GM21576 (cell line): ENCODE data around the gene FOXA1.
A peak's percentile ranks its signal among the peaks of the same experiment; 100 is the strongest.

Experiments
- ATAC-seq: cut with Tn5 transposase; IDR thresholded peaks from one replicate; pipeline ENCODE4 v1.9.1; 2021; ENCODE audit warnings: mild to moderate bottlenecking, moderate library complexity; ENCODE audit not compliant: unreplicated experiment

Gene FOXA1

DNA sequence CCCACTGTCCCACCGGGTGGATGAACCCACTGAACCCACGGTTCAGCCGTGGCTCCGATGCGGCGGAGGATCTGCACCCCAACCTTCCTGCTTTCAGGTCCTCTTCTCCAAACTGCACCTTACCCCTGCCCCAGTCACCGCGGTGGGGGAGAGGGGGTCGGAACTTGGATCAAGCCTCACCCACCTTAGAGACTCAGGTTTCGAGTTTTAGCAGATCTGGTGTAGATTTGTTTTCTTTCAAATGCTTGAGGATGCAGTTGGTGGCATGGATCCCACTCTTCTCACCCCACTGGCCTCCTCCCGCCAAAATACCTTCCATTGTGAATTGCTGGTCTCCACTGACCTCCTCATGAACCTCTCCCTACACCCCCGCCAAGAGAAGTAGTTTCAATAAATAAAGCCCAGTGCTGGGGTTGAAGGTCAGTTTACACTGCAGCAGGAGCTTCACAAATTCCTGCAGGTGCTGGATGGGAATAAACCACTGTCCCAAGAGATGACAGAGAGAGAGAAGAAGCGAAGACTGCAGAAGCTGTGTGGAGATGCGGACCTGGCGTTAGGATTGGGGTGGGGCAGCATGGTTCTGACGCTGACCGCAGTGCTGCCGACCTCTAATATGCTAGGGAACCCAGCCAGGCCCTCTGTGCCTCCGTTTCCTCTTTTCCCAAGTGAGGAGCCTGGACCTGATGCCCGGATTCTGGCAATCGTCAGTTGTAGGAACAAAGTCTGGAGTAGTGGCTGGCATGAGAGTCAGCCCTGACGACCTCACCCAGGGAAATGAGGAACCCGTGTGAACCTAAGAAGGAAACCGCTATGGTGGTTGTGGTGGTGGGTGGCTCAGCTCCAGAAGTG is 7.8 kb upstream of the FOXA1 start:
- no peak for ATAC-seq

DNA sequence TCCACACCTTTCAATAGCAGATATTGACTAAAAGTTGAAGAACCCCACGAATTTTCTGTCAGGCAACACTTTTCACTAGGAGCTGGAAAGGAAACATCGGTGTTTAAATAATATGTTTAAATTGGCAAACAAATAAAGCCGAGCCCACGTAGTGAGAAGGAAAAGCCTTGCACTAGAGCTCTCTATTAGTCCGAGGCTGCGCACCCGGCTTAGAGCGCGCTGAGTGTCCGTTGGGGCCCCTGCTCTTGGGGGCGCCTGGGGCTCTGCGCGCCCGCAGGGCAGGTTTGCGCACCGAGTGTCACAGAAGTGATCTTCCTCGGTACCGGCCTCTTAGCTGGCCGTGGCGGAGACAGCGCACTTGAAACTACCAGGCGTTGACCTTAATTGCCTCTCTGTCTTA is 6.8 kb upstream of the FOXA1 start:
- ATAC-seq, result no peak

DNA sequence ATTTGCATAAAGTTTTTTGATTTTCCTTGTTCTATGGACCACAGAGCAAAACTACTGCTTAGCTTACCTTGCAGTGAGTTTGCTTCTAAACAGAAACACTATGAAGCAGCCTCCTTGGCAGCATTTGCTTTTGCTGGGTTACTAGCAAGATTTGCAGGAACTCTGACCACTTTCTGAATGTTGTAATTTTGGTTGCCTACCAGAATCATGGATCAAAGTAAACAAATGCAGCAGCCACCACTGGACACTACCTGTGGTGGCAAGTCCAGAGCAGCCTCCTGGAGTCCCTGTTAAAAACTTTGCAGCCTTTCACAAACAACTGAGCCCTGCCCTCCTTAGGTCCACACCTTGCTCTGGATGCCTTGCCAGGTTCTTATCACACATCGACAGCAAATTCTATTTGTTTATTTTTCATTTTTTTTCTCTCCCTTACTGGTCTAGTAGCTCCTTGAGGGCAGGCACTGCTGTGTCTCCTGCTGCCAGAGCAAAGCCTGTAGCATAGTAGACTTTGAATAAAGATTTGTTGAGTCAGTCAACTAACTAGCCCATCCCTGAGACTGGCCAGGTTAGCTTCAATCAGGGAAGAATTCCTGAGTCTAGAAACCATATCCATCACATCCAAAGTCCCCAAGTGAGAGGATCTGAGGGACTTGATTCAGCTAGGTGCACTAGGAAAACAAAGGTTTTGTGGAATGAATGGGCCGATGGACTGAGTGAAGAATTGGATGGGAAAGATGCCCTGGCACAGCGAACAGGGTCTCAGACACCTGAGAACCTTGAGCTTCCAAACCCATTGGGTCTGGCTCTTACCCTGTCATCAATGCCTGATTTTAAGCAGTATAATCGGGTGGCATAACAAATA is 6.1 kb upstream of the FOXA1 start:
- ATAC-seq, result no peak

DNA sequence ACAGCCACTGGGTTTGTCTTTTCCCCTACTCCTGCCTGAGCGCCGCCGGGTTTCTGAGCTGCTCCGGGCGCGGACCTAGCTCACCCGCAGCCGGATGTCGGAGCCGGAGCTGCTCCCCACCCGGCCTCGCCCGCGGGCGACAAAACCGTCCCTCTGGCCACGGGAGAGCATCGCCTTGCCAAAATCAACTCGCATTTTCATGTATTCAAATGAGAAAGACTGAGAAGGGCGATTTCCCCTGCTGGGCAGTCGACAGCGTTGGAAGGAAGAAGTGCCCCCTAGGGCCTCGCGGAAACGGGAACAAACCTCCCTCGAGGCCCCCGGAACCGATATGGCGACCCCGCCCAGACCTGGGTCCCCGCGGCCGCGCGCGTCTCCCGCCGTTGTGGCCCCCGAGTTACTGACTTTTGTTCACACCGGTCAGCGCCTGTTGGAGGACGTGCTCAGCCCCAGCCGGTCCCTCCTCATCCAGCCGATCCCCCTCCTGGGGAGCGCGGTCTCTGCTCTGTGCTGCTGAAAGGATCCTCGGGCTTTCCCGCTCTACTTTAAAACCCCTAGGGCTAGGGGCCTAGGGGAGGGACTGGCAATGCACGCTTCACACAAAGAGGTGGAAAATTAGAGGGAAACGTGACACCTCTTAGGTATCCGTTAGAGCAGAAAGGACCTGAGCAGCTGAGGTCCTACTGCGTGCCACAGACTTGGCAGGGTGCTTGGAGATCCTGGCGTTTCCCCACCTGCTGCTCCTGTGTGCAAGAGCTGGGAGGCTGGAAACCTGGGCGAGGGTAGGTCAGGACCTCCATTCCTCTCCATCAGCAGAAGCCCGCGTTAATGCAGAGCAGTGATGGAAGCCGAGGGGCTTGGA is 4.7 kb upstream of the FOXA1 start:
- no peak for ATAC-seq

DNA sequence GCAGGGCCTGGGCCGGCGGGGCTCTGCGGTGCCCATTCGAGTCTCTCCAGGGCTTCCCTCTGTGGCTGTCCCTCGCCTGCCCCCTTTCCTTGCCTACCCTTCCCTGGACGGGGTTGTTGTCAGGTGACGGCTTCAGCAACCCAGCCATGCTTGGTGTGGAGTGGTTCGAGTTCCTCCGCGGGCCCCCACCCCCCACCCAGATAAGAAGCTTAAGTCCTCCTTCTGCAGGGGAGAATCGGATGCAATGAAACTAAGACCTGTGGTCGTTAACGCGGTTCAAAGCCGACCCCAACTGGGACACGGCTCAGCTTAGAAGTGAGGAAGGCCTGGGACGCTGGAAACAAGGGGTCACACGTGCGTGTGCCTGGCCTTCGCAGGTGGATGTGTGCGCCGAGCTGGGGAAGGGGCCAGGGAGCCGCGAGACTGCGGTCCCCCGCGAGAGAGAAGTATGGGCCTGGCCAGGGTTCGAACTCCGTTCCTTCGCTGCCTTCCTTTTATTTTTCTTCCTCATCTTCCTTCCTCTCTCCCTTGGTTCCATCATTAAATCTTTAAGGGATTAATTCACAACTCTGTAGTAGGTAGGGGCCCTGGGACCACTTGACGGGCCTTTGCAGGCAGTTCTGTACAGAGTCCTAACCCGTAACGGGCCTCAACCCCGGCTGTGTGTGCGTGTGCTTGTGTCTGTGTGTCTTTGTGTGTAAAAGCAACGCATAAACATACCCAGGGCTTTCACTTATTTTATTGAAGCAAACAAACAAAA is 3.9 kb upstream of the FOXA1 start:
- ATAC-seq, result no peak

DNA sequence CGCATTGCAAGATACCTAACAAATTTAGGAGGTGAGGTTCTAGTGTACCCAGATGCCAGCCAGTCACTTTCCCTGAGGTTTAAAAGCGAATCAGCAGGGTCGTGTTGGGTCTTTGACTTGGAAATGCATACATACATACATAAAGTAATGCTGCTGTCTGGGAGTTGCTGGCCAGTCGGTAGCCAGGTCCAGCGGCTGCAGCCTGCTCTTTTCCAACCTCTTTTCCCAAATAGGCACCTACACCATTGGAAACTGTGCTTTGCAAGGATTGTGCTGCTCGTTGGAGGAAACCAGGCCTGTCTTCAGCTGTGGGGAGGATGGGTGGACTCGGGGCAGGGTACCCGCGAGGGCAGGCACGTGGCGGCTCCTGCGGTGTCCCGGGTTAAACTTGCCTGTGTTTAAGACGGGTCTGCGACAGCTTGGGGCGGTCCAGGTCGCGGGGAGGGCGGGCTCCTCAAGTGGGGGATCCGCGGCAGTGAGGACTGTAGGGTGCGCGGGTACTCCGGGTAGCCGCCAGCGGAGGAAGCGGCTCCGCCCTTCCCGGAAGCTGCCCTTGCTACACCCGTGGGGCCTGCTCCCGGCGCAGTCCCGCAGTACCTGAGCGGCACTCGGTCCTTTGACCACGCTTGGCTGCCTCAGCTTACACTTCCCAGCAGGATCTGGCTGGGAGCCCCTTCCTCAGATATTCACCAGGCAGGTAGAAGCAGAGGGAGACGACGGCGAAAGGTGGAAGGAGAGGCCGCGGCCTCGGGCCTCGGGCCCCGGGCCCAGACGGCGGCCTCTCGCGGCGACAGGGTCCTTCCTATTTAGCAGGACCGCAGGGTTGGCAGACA is 3.1 kb upstream of the FOXA1 start:
- ATAC-seq, result no peak

DNA sequence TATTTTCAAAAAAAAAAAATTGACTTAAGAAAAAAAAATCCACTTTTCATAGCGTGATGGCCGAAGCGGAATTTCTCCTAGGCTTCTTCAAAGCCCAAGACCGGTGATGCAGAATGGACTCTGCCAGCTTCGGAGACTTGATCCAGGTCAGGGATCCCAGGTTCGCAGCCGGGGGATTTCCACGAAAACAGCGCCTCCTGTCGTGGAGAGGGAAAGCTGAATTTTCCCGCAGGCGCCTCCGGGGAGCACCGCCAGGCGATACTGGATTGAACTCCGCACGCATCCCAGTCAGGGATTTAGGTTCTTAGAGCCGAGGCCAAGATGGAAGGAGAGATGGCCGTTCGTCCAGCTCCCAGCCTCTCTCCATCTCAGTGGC is 2.5 kb upstream of the FOXA1 start:
- ATAC-seq, result no peak

DNA sequence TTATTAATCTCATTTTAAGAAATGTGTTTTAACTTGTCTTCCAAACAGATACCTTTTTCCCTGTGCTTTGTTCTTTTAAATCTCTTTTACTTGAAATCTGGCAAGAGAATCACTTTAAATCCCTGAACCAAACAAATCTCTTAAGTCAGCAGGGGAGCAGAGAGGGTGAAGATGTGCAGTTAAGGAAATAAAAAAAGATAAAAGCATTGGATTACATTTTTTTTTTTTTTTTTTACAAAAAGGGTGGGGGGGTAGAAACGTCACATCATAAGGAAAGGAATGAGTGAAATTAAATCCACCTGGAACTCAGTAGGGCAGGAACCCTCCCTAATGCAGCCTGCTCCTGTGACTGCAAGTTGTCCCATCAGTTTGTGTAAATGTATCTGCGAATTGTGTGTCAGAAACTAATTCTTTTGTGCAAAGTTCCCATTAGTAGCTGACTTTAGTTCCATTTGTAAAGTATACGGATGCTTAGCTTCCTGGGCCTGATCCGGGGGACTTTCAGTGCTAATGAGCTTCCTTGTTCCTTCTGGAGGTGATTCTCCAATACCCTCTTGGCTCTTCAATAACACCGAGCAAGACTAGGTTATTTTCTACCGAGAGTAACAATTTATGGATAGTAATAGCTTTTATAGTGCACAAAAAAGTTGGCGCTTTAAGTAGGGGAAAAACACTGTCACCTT is 1.9 kb upstream of the FOXA1 start:
- ATAC-seq, result no peak

DNA sequence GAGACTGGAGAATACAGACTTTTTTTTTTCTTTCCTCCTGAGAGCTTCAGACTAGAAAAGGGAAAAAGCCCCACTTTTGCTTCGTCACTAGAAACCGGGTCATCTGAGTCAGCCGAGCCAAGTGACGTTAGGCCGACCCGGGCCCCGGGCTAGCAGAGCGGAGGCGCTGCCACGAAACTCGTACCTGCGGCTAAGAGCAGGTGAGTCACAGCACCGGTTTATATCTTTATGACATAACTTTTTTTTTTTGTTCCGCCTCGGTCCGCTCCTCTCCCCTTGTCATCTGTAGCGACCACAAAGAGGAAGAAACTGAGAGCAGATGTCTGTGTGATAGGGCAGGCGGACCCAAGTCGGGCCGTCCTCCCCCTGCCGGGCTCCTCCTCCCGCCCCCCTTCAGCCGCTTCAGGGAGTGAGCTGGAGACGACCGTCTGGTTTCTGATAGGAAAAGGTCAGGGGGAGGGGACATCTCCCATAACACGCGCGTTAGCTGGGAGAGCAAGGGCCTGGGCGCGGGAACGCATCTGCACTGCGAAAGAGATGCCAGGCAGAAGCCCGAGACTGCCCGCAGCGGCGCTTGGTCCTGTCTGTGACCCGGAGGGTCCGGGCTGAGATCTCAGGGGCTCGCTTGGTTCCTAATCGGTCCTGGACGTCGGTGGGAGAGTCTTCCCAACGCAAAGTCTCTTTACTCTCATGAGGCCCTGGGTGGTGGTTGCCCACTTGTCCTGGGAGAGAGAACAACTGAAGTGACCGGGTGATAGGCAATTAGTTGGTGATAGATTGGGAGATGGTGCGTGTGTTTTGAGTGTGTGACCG is 966 bp upstream of the FOXA1 start:
- ATAC-seq, result peak; percentile 52

DNA sequence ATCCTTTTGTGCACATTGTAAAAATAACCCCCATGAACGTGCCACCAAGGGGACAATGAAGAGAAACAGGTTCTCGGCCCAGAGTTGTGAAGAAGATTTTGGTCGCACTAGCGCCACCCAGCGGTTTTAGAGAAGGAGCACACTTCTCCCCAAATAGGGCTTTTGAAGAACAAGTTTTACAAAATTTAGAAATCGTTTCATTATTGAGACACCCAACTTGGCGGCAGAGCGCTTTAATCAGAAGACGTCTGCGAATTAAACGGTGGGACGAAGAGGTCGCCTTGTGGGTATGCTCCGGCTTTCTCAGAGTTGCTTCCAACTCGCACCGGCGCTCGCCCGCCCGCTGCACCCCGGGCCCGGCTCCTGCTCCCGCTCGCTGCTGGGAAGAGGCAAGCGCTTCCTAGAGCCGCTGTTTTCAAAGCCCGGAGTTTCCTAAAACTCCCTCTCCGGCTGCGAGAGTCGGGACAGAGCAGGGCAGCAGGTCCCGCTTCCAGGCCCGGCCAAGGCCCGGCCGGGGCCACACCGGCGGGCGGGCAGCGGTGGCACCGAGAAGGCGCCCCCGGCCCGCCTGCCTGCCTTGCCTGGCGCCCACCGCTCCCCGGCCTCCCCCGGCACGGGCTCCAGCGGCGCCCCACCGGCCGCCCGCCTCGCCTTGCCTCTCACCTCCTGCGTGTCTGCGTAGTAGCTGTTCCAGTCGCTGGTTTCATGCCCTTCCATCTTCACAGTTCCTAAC is 645 bp downstream of the FOXA1 start:
- ATAC-seq, result no peak

DNA sequence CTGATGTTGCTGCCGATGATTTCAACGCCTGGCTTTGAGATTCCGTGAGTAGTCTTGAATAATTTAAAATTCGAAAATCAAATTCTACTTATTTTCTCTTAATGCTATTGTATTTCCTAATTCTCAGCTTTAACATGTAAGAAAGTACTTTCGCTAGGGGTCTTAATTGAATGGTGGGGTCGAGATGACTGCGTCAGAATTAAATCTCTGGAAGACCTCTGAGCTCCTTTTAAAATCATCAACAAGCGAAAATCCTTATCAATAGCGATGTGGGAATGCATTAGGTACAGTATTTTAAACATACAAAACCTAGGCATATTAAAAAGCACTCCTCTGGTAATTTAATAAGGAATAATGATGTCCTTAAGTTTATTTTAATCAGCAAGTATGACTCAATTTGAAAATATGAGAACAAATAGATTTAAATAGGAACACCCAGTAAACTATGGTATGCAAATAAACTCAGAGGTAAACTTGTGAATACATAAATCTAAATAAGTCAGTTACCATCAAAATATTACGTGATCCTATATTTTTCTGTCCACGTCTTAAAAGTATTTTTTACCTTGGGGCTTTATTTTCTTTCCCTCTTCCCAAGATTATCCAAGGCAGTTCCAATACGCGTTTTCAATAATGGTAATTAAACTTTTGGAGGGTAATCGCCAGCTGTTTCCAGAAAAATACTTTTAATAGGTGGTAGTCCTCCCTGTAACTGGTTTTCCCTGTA is 1.4 kb downstream of the FOXA1 start:
- no peak for ATAC-seq

DNA sequence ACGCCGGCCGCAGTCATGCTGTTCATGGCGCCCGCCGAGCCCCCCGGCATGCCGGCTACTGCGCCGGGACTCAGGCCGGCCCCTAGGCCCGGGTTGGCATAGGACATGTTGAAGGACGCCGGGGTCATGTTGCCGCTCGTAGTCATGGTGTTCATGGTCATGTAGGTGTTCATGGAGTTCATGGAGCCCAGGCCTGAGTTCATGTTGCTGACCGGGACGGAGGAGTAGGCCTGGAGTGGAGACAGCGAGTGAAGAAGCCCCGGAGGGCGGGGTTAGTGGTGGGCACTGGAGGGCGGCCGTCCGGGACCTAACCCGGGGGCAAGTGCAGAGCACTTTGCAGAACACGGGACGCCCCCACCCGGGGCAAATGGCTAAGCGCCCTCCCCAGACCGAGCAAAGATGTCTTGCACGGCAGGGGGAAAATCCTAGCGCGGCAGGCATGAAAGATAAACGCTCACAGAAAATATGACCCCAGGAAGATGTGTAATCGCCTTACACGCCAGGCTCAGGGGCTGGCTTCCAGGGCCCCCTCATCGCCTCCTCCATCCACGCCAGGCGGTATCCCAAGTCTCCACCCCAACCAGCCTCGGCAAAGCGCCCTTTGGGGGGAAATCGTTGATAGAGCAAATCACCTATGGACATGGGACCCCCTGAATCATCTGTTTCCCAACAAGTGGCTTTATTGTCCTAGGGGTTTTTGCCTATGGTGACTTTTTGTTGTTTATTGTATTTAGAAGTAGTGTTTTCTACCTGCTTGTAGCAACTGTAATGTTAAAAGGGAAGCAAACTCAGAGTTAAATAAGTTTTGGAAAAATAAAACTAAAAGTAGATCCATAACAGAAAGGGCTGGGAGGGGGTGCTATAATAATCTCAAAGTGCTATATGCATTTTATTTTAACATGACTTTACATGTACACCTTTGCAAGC is 2.3 kb downstream of the FOXA1 start:
- ATAC-seq, result no peak

DNA sequence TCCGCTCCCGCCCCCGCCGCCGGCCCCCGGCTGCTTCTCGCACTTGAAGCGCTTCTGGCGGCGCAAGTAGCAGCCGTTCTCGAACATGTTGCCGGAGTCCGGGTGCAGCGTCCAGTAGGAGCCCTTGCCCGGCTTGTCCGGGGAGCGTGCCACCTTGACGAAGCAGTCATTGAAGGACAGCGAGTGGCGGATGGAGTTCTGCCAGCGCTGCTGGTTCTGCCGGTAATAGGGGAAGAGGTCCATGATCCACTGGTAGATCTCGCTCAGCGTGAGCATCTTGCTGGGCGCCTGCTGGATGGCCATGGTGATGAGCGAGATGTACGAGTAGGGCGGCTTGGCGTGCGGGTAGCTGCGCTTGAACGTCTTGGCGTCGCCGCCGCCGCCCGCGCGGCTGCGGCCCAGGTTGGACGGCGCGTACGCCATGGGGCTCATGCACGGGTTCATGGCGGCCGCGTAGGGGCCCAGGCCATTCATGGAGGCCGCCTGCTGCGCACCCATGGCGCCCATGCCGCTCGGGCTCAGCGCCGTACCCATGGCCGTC is 3.0 kb downstream of the FOXA1 start:
- no peak for ATAC-seq

DNA sequence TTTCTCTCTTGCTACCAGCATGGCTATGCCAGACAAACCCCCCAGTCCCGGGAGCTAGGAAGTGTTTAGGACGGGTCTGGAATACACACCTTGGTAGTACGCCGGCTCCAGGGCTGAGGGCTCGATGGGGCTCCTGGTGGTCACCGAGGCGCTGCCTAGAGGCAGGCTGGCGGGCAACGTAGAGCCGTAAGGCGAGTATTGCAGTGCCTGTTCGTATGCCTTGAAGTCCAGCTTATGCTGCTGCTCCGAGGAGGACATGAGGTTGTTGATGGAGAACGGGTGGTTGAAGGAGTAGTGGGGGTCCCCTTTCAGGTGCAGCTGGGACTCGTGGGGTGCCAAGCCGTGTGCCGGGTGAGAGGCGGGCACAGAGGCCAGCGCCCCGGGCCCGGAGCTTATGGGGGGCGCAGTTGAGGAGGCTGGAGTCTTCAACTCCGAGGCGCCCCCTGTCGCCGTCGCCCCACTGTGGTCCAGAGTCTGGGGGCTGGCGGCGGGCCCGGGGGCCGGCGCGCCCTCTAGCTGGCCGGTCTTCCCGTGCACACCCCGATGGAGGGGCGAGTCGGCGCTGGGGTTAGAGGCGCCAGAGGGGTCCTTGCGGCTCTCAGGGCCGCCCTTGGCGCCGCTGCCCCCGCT is 3.6 kb downstream of the FOXA1 start:
- no peak for ATAC-seq
